Activated CD8-positive, alpha-beta memory T cell treated with anti-CD3 and anti-CD28 coated beads, Interleukin-2, amount 50 U/mL, for 1 hour (primary cell): ENCODE results near the gene GRB10.
"Not testable (repeated sequence)": the region's sequence is repeated elsewhere in the genome, so short reads cannot be mapped to it uniquely, and the experiment has no call there.

ENCODE experiments used
- DNase-seq: peaks from one replicate; pipeline ENCODE4 v3.0.0-alpha.2; 2020; ENCODE audit errors: extremely low read depth

GRB10 gene

GRCh38 chr7:50582271-50582670 lies 200.4 kb downstream of the GRB10 start:
- not testable (repeated sequence) for DNase-seq

- DNase-seq: not testable (repeated sequence)
Observed at GRCh38 chr7:50580666-50581065, 202.0 kb downstream of the GRB10 start.

- no peak for DNase-seq
Observed at GRCh38 chr7:50580057-50580456, 202.6 kb downstream of the GRB10 start.

- not testable (repeated sequence) for DNase-seq
Observed at GRCh38 chr7:50578105-50578504, 204.6 kb downstream of the GRB10 start.

- no peak for DNase-seq
Observed at GRCh38 chr7:50577569-50577968, 205.1 kb downstream of the GRB10 start.

- not testable (repeated sequence) for DNase-seq
Observed at GRCh38 chr7:50576388-50576787, 206.3 kb downstream of the GRB10 start.

GRCh38 chr7:50567715-50568261 lies 214.9 kb downstream of the GRB10 start:
- no peak for DNase-seq

- no peak for DNase-seq
Observed at GRCh38 chr7:50565977-50566376, 216.7 kb downstream of the GRB10 start.

GRCh38 chr7:50565559-50565916 lies 217.2 kb downstream of the GRB10 start:
- no peak for DNase-seq

GRCh38 chr7:50564640-50565558 lies 217.8 kb downstream of the GRB10 start, which contains the start of gene DDC:
Gene DDC (minus strand): TSS chr7:50565405. CDS start chr7:50544085, 21,320 bp downstream.
- no peak for DNase-seq

- no peak for DNase-seq
Observed at GRCh38 chr7:50564171-50564570, 218.5 kb downstream of the GRB10 start.

GRCh38 chr7:50562136-50562535 lies 220.6 kb downstream of the GRB10 start:
- no peak for DNase-seq

- no peak for DNase-seq
Observed at GRCh38 chr7:50560865-50561351, 221.8 kb downstream of the GRB10 start.

- no peak for DNase-seq
Observed at GRCh38 chr7:50559881-50560280, 222.8 kb downstream of the GRB10 start.

GRCh38 chr7:50558294-50559053 lies 224.2 kb downstream of the GRB10 start:
- no peak for DNase-seq

GRCh38 chr7:50557099-50557498 lies 225.6 kb downstream of the GRB10 start:
- DNase-seq: no peak

- DNase-seq: no peak
Observed at GRCh38 chr7:50556247-50556991, 226.3 kb downstream of the GRB10 start.

- no peak for DNase-seq
Observed at GRCh38 chr7:50555594-50556140, 227.0 kb downstream of the GRB10 start.

- no peak for DNase-seq
Observed at GRCh38 chr7:50554431-50555322, 228.0 kb downstream of the GRB10 start.

- DNase-seq: no peak
Observed at GRCh38 chr7:50553973-50554372, 228.7 kb downstream of the GRB10 start.
